Measurements from ENCODE around the gene RGS12.

GRCh38 chr4:3292571-3293400 is at the start of gene RGS12:
- TF ChIP-seq SPI1 (IDR thresholded peaks at IDR 0.05; ENCODE audit: low read depth, low read length) (no peak), POLR2AphosphoS5 (IDR thresholded peaks at IDR 0.05; ENCODE audit: low read depth, low read length) (no peak), POLR2A (IDR thresholded peaks at IDR 0.05; ENCODE audit: low read depth, low read length) (no peak), TAF1 (IDR thresholded peaks at IDR 0.05; ENCODE audit: low read depth, low read length) (no peak)
